Ishikawa (cell line): ENCODE data around the gene ZNF606.

Source experiments
- CEBPB ChIP-seq: IDR thresholded peaks from 2 replicates; pipeline ENCODE4 v1.6.1; 2012
- EGR1 ChIP-seq: IDR thresholded peaks from 2 replicates; pipeline ENCODE4 v1.6.1; 2012
- EP300 ChIP-seq: IDR thresholded peaks from 2 replicates; pipeline ENCODE4 v1.6.1; 2012; ENCODE audit warnings: borderline replicate concordance
- MAX ChIP-seq: IDR thresholded peaks from 2 replicates; pipeline ENCODE4 v1.6.1; 2012
- REST ChIP-seq: IDR thresholded peaks from 2 replicates; pipeline ENCODE4 v1.6.1; 2012; ENCODE audit warnings: low read depth, mild to moderate bottlenecking
- USF1 ChIP-seq: IDR thresholded peaks from 2 replicates; pipeline ENCODE4 v1.6.1; 2012
- YY1 ChIP-seq: IDR thresholded peaks from 2 replicates; pipeline ENCODE4 v1.6.1; 2012; ENCODE audit warnings: low read depth
- ZBTB7A ChIP-seq: IDR thresholded peaks from 2 replicates; pipeline ENCODE4 v1.6.1; 2012; ENCODE audit warnings: low read depth

GRCh38 chr19:58003174-58003828, 681 bp upstream of the ZNF606 start:
- TF ChIP-seq EGR1 (no peak), YY1 (no peak), REST (no peak), EP300 (no peak), USF1 (no peak), CEBPB (no peak), MAX (no peak), ZBTB7A (no peak)
